Measurements from ENCODE around the gene FBLN5. TPM values are rescaled to one million over a fixed set of nuclear protein-coding genes. Genes with fewer than 3 reads are reported as not detected.
"Not testable (repeated sequence)": the region's sequence is repeated elsewhere in the genome, so short reads cannot be mapped to it uniquely, and the experiment has no call there.

Gene FBLN5
- total RNA-seq, 1 donor from 2014 or later: 4.9 TPM

DNA sequence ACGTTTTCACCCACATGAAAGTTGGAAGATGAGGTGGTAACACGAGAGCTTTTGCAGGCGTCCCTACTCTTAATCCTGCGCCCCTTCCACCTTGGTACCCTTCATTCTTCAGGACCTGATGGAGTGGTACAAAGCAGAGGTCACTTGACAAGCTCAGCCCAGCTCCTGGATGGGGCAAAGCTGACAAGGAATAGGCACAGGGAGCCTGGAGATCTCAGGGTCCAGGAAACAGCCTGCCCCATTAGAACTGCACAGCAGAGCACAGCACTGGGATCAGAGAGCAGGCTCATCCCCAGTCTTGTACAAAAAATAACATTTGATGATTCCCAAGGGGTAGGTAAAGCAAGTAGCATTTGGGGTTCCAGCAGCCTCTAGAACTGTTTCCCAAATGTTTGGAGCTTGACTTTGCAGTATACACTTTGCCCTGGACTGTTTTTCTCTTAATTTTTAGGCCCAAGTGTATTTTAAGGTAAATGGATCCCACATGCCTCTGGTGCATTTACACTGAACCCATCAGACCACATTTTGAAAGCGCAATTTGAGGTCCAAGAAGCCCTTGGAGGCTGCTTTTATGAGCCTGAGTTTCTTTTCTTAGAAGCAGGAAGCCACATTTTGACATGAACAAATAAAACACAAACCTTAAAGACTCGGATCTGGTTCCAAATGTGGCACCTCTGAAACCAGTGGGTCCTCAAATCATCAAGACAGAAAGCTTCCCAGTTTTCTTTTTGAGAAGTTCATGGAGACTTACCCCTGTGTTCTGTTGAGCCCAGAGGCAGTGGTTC, 80.8 kb downstream of the FBLN5 start:
- DNase-seq (ENCODE audit: low read depth): no peak

DNA sequence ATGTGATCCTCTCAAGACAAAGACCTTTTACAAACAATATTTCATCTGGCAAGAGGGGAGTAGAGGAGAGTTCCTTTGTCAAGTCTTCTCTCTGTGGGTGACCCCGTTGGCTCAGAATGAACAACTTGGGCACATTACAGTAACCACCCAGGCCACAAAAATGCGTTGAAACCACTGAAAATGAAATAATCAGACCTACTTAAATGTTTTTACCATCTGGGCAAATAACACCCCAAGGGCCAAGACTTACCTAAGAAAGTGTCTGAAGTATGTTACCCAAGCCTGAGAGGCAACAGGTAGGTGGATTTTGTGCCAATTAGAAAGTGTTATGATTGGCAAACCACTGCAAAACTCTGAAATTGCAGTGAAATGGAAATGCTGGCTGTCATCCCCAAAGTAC, 81.4 kb downstream of the FBLN5 start:
- DNase-seq (ENCODE audit: low read depth): peak; percentile 40

DNA sequence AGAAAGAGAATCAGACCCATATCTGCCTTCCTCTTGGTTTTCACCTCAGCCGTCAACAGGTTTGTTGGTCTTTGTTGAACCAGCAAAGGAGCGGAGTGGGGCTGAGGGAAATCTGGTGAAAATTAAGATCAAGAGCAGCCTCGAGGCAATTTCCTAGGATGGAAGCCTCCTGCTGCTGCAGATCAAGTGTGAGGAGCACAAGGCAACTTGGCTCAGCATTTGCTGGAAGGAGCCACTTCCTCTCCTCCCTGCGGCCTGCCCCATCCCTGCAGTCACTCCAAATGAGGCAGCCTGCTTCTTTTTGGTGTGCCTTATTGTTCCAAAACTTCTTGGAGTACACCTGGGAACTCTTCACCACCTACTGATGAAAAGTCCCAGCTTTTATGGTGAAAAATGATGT, 85.1 kb downstream of the FBLN5 start:
- DNase-seq (ENCODE audit: low read depth): no peak

DNA sequence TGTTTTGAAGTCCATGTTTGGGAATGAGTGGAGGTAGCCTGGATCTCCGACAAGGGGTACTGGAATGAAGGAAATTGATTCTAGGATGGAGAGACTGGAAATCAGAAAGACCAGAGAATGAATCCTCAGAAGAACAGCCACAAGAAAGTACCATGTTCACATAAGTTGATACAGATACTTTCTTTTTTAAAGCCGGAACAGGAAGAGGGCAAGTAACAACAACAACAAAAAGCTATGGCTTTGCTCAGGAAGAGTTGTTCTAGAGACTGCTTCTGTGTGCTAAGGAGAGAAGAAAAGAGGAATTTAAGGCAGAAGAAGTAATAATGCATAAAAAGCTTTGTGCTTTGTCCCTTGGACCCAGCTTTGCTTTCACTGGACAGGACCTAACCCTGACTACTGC, 86.4 kb downstream of the FBLN5 start:
- no peak for DNase-seq (ENCODE audit: low read depth)

DNA sequence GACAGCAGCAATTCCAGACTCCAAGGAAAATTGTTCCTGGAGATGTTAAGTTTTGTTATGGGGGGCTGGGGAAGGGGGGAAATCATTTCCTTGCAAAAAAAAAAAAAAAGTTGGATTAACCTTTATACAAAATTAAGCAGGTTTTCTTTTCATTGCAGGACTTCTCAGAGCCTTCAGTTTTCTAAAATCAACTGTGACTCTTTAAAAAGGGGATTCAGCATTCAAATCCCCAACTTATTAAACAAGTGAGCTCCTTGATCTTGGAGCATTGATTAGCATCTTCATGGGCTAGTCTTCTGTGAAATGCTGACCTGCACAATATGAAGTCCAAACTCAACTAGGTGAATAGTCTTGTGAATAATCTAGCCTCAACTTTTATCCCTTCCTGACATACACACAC, 87.3 kb downstream of the FBLN5 start:
- DNase-seq (ENCODE audit: low read depth): no peak

DNA sequence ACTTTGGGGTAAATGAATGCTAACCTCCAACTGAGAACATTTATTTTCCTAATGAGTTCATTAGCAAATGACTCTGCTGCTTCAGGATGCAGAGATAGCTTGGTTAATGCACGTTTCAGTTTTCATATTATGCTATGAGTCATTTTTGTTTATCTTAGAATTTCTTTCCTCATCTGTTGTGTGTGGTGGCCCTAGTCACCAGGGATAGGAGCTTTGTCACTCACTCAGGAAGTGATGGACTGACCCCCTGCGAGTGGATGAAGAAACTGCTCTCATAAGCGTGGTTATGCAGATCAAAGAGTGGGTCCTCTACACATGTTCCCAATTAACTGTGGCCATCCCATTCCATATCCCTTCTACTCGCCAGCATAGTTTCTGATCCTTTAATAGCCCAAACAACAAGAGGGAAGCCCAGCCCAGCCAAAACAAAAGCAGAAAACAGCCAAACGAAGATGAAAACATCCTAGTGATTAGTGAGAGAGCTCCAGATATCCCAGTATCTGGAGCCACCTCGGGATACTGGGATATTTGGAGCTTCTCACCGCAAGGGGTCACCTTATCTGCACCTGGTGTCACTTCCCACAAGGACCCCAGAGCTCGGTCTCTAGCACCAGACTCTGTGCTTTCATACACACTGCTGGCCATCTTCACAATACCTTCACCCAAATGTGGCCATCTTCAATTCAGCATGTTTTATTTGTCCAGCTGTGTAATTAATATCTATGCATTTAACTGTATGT, 88.8 kb downstream of the FBLN5 start:
- DNase-seq (ENCODE audit: low read depth): peak; percentile 19

DNA sequence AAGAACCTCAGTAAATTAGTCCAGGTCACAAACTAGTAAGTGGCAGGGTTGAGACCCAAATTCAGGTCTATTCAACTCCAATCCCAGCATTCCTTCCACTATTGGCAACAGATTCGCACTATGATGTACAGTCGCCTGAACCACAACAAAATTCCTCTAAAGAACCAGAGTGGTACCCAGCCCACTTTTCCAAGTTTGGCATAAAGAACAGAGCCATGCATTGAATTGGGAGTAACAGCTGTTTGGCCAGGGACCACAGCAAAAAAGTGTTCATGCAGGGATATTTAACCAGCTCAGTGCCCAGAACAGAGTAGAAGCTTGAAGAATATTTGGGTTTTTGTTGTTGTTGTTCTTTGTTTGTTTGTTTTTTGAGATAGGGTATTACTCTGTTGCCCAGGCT, 89.9 kb downstream of the FBLN5 start:
- no peak for DNase-seq (ENCODE audit: low read depth)

DNA sequence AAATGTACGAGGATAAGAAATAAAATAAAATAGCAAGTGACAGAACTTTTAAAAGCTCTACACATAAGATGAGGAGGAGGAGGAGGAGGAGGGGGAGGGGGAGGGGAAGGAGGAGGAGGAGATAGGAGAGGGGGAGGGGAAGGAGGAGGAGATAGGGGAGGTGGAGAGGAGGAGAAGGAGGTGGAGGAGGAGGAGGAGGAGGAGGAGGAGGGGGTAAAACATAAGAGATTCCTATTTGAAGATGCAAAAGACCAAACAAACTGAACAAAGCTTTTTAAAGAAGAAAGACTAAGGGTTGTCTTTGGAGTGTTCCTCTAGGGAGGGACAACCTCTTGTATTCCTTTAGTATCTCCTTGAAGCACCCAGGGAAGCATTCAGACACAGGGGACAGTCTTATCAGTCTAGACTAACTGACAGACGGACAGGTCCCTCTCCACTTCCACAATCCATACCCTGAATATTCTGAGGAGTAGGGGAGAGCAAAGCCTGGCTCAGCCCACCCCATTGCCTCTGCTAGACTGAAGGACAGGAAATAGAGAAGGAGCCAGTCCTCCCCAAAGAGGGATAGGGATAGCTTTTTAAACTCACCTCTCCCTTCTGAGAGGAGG, 93.1 kb downstream of the FBLN5 start:
- no peak for DNase-seq (ENCODE audit: low read depth)

DNA sequence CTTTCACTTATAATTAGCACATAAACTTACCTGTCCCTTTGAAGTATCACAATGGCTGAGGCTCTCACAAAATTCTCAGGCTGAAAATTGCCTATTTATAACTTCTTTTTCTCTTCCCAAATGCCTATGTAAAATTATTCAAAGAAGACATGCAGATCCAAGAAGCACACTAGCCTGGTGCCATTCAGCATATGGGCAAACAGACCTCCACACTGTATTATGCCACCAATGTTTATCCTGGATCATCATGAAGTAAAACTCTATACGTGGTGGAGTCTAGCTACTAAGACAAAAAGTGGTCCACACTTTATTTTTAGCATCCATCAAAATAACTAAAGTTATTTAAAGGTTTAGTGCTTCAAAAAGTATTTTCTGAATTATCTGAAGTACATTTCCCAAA, 95.9 kb downstream of the FBLN5 start:
- DNase-seq (ENCODE audit: low read depth): no peak

DNA sequence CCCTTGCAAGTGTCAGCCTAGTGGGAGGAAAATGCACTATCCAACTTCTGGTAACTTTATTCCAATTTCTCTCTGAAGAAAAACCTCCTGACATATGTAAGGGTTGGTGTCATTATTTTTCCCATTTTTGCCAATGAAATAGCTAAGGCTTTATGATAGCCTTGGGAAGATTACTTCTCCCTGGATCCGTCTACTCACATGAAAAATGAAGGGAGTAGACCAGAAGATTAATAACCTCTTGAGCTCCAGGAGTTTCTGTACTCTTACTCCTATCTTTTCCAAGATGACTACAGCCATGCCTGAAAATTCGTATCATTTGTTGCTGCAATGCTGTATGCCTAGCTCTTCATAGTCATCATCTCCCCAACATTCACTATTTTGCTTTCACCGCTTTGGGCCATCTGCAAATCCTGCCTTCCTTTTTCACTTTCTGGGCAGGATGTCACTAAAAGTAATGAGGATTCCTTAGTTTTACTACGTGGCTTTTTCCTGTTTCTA, 98.9 kb downstream of the FBLN5 start:
- no peak for DNase-seq (ENCODE audit: low read depth)

DNA sequence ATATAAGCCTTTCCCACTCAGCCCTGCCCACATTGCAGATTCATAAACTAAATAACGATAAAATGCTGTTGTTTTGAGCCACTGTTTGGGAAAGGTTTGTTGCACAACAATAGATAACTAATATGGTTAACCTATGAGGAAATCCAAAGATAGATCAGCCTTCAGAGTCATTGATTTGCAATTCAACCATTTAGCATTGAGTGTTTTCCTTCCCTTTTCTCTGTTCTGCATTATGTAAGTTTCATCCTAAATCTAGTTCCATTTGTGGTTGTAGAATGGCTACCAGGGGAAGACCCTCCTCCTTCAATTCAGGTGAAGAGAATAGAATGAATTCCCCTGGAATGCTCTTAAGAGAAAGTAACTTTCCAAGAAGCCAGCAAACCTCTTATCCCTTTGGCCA, 99.8 kb downstream of the FBLN5 start:
- no peak for DNase-seq (ENCODE audit: low read depth)

DNA sequence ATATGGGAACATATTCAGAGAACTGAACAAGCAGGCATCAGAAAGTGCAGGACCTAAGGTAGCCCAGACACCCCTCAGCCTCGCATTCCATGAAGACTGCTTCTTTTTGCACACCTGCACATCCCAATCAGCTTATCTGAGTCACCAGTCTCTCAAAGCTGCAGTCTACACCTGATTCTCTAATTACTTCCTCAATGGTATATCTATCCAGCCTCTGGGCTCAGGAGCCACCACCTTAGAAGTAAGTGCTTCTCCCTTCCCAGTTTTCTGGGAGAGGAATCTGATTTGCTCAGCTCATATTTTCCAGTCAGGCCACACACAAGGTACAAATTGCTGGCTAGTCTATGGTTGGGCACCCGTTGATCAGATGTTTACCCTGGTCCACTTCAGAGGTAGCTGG, 101.8 kb downstream of the FBLN5 start:
- DNase-seq (ENCODE audit: low read depth): no peak

DNA sequence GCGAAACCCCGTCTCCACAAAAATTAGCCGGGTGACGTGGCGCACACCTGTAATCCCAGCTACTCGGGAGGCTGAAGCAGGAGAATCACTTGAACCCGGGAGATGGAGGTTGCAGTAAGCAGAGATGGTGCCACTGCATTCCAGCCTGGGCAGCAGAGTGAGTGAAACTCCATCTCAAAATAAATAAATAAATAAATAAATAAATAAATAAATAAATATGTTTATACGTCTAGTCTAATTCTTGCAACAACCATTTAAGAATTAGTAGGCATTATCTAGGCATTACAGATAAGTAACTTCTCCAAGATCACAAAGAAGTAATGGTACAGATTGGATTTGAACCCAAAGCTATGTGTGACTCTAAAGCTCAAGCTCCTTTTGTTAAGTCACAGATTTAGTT, 102.4 kb downstream of the FBLN5 start:
- not testable (repeated sequence) for DNase-seq (ENCODE audit: low read depth)

DNA sequence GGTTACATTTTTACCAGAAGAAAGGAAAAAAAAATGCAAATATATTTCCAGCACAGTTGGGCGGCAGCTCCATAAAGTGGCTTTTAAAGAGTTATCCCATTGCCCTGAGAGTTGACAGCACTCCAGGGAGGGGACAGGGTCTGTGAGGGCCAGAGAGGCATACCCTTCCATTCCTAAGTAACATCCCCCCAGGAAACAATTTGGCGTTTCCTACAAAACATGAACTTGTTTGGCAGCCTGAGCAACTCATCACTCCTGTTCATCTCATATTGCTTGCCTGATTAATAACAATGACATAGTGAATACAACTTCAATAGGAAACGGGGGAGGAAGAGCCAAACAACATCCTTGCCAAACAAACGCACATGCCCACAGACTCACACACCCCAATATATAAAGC, 103.5 kb downstream of the FBLN5 start:
- no peak for DNase-seq (ENCODE audit: low read depth)

DNA sequence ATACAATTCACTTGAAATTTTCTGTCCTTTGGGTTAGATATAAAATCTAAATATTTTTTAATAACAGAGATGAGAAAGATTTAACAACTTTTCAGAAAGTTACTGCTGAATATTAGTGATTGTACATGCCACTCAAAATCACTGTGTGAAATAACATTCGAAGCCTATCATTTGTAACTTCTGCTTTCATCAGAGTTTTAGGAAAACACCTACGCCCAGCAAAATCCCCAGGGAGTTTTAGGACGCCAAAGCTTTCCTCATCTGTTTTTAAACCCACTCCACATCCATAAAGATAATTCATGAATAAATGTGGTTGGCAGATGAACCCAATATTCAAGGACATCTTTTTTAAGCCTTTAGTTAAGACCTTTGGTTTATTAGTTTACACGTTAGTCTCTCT, 104.1 kb downstream of the FBLN5 start:
- no peak for DNase-seq (ENCODE audit: low read depth)

DNA sequence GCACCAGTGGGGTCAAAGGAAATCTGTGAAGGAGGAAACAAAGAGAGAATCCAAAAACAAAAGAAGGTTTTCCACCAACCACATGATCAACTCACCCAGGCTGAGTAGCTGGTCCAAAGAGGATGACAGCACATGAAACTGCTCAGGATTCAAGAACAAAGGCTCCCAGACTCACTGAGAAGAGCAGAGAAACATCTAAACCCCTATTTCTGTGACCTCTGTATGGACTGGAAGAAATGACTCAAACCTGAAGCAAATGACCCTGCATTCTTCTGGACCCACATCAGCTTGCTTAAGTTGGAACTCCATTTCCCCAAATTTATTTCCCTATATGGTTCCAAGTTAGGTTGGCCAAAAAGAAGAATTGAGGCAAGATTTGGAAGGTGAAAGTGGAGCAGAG, 106.4 kb downstream of the FBLN5 start:
- DNase-seq (ENCODE audit: low read depth): no peak

DNA sequence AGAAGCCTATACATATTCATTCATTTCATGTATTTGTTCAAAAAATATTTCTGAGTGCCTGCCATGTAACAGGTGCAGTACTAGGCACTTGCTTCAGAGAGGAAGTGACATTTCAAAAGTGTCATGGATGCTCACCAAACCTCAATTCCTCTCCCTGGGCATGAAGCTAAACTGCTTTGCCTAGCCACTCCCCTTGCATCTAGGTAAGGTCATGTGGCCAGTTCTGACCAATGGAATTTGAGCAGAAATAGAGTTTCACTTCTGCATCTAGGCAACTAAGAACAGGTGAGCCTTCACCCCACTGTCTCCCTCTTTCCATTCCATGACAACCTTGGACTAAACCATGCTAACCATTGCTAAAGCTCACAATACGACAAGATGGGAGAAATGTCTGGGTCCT, 107.7 kb downstream of the FBLN5 start:
- no peak for DNase-seq (ENCODE audit: low read depth)

DNA sequence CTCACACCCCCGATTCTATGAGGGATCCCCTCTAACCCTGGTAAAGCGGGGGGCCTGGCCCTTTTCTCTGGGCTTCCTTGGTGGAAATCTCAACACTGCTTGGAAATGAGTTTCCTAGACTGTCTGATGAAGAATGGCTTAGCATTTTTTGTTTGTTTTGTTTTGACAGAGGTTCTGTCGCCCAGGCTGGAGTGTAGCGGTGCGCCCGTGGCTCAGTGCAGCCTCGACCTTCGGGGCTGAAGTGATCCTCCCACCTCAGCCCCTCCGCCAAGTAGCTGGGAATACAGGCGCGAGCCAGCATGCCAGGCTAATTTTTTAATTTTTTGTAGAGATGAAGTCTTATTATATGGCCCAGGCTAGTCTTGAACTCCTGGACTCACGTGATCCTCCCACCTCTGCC, 110.4 kb downstream of the FBLN5 start:
- no peak for DNase-seq (ENCODE audit: low read depth)

DNA sequence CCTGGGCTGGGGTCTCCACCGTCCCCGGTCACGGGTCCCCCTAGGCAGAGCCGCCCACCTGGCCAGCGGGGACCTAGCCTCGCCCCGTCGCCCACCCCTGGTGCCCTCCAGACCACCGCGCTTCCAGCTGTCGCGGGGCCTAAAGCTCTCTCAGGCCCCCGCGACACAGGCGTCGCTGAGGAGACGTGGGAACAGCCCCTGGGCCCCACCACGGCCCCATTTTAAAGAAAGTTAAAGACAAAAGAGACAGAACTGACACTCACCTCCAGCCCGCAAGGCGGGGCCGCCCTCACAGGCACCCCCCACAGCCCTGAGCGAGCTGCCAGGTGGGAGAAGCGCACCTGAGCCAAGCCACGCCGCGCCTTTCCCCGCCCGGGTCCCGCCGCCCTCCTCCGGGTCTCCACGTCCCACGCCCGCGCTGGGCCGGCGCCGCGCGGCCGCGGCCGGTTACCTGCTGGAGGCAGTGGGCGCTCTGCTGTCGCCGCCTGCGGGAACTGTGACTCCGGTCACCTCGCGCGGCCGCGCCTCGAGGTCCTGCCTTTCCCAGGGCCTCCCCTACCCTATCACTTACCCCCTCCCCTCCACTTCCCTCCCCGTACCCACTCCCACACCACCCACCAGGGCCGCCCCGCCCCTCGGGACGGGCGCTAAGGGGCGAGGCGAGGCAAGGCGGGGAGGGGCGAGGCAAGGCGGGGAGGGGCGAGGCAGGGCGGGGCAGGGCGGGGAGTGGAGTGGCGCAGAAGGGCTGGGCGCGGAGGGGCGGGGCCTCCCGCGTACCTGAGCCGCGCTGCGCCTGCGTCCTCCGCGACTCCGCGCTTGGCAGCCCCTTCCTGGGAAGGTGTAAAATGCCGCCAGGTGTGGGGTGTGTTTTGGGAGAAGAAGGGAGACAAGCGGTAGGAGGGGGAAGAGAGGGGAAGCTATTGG, 111.3 kb downstream of the FBLN5 start:
- no peak for DNase-seq (ENCODE audit: low read depth)

DNA sequence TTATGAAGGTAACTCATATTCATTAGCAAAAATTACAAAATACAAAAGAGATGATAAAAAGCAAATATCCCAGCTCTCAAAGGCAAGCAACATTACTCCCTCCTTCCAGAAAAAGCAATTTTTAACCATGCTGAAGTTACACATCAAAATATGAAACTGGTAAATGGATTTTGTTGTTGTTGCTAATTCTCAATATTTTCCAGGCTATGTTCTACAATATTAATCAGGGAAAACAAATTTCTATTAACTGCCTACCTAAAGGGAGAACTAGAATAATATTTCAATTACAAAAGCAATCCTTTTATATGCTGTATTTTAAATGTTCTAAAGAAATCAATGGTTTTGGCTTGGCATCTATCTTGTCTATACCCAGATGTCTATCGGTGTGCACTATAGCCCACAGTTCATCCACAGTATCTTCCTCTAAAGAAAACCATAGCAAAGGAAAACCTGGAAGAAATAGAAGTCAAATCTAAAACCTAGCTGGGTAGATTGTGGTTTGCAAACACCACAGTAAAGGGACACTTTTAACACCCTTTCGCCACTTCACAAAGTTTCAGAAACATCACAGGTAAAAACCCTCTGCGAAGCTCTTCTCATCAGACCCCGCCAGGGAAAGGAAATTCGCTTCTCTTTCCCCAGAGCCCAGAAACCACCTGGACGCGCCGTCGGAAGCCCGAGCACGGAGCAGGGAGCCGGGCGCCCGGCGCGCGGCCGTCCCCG, 112.1 kb downstream of the FBLN5 start:
- no peak for DNase-seq (ENCODE audit: low read depth)

DNA sequence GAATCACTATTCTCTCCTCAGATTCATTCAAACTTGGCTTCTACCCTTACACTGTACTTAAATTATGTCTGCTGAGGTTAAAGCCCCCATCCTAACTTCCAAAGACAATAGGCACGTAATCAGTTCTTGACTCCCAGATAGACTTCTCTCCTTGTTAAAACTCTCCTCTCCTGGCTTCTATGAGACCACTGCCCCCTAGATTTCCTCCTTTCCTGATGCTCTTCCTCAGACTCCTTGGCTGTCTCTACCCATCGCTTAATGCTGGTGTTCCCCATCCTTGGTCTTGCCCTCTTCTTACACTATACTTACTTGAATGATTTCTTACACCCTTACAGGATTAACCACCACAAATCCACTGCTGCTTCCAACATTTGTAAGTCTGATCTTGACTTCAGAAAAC, 112.9 kb downstream of the FBLN5 start:
- no peak for DNase-seq (ENCODE audit: low read depth)

All from myocyte (in vitro differentiated cells).